Measurements from ENCODE around the gene SYCN.

DNA sequence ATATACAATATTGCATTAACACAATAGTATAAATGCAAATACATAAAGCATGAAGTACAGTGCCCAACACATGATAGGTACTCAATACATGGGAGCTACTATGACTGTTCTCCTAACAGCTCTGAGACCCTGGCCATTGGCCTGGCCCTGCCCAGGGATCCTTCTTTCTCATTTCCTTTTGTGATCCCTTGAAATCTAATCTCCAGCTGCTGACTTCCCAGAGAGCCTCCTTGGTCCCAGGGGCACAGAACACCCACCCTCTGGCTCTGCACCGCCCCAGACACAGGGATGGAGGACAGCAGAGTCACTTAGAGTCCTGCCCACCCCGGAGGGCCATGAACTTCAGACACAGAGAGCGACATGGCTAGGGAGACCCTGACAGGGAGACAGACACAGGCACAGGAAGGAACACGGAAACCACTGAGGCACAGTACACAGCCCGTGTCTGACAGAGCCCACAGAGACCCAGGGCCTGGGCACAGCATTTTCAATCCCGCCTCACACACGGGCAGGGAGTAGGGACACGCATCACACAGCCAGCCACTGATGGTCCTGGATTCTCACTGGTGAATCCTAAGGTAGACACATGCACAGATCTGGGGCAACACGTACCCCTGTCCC is 4.2 kb upstream of the SYCN start:
- TF ChIP-seq CTCF (IDR thresholded peaks at IDR 0.05): no peak
- TF ChIP-seq EP300 (IDR thresholded peaks at IDR 0.05): no peak
- TF ChIP-seq POLR2A (IDR thresholded peaks at IDR 0.05): no peak

Data from ovary (tissue), 3 donors.